Amygdala (tissue), 56 donors: ENCODE data around the gene ZBED4.

ENCODE experiments used
- DNase-seq, 56 donors: peaks; one replicate each; lab custom pipeline; 2025; lab: John Stamatoyannopoulos, UW

The ZBED4 gene

DNA sequence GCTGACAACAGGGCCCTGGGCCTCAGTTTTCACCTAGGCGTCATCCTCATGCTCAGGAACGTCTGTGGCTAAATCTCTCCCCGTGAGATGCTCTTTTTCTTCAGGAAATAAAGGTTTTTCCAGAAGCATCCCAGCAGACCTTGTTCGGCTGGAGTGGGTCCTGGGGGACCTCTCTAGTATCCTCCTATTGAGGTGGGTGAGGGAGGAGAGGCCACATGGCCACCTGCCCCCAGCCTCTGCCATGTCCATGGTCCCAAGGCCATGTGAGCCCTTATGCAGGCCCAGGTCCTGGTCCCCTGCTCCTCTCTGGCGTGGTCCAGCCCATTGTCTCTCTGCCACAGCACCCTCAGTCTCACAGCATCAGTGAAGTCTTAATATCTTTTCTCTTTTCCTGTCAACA lies 42.6 kb downstream of the ZBED4 start:
- no peak for DNase-seq

DNA sequence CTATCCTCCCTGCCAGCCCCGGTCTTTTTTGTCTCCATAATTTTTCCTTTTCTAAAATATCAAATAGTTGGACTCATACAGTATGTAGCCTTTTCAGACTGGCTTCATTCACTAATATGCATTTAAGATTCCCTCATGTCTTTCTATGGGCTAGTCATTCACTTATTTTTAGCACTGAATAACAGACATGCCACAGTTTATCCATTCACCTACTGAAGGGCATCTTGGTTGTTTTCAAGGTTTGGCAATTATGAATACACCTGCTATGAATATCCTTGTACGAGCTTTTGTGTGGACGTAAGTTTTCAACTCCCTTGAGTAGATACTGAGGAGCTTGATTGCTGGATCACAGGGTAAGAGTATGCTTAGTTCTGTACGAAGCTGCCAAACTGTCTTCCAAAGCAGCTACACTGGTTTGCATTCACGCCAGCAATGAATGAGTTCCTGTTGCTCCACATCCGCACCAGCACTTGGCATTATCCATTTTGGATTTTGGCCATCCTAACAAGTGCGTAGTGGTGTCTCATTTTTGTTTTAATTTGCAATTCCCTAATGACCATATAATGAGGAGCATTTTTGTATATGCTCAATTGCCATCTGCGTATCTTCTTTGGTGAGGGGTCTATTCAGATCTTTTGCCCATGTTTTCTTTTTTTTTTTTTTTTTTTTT lies 43.5 kb downstream of the ZBED4 start:
- no peak for DNase-seq

DNA sequence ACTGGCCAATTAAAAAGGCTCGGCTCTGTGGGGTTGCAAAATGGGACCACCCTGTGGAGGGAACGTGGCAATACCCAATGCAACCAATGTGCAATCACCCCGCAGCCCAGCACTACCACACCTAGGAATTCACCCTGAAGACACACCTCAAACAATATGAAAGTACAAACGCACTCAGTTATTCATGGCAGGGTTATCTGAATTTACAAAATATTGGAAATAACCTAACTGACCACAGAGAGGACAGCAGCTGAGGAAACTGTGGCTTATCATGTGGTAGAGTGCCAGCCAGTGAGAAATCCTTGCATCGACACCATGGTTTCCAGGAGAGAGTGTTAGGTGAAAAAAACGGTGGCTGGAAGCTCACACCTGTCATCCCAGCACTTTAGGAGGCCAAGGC lies 45.9 kb downstream of the ZBED4 start:
- no peak for DNase-seq

DNA sequence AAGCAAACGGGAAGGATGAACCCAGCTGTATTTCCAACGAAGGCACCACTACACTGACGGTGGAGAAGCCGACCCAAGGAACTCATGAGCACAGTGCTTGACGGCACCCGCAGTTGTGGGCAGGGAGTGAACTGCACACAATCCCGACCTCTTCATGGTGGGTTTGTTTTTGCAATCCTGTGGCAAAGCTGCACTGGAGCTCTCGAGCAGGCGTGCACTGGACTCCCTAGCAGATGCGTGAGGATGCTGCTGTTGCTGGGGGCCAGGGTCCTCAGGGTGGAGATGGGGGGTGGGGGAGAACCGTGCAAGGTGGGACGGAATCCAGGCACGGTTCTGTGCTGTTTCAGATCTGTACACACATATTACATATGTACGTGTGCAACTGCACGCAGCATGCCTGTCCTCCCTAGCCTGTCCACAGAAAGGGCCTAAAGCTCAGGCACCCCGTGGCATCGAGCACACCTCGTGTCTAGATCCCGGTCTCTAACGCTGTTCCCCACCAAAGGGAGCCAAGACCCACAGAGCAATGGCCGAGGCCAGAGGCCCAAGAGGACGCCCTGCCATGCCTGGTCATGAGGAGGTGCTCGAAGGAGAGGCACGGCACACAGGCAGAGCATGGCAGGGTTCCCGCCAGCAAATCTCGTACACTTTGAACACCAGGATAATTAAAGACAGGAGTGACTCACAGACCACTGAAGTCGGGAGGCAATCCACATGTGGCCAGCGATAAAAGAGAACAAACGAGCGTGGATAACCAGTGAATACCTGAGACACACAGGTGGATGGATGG lies 47.0 kb downstream of the ZBED4 start:
- DNase-seq: no peak

DNA sequence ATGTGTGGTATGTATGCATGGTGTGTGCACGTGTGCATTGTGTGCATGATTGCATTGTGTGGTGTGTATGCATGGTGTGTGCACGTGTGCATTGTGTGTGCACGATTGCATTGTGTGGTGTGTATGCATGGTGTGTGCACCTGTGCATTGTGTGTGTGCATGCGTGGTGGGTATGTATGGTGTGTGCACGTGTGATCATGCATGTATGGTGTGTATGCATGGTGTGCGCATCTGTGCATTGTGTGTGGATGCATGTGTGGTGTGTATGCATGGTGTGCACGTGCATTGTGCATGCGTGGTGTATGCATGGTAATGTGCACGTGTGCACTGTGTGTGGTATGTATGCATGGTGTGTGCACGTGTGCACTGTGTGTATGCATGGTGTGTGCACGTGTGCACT lies 47.8 kb downstream of the ZBED4 start:
- no peak for DNase-seq

DNA sequence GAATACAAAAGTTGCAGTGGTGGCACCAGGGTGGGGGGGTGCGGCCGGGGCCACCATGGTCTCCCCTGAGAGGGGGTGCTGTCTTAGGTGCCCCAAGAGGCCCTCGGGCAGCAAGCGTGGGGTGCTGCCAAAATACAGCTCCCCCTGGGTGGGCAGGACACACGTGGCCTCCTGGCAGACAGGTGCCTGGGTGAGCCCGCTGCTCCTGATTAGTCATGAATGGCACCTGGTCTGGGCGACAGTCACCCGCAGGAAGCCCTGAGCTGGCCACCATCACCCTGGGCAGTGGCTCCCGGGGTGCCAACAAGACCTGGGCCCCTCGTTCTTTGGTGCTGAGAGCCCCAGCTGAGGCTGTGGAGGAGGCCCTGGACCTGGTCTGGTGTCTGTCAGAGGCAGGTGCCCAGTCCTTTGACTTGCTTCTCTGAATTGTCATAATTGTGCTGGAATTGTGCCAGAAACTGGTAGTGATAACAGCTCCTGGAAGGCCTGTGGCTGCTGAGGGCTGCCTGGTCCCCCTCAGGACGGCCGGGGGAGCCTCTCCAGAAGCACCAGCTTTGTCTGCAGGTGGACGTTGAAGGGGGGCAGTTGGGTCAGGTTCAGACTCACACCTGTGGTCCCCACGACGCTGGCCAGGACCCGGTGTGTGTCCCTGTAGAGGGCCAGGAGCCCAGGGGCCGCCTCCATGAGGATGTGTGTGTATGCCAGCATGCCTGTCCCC lies 49.8 kb downstream of the ZBED4 start:
- DNase-seq: no peak

DNA sequence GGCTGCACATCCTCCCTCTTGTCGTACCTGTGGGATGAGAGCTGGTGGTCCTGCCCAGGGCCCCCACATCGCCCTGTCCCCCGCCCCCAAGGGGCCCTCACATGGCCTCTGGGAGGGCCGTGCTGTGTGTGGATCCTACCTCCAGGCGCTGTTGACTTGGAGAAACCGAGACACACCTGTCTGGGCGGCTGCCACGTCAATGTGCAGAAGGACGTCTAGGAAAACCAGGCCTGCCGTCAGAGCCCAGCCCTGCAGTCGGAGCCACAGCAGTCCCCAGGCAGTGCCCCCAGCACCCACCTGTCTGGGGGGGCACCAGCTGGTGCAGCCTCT lies 50.4 kb downstream of the ZBED4 start:
- DNase-seq: no peak

DNA sequence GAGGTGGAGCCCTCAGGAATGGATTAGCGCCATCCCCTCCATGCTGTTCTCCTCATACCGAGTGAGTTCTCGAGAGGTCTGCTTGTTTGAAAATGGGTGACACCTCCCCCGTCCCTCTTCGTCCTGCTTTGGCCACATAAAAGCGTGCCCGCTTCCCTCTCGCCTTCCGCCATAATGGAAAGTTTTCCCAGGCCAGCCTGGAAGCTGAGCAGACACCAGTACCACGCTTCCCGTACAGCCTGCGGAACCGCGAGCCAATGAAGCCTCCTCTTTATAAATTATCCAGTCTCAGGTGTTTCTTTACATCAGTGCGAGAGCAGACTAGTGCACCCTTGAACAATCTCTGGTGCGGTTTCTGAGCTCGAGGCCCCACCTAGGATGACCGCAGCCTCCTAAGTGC lies 51.8 kb downstream of the ZBED4 start:
- no peak for DNase-seq

DNA sequence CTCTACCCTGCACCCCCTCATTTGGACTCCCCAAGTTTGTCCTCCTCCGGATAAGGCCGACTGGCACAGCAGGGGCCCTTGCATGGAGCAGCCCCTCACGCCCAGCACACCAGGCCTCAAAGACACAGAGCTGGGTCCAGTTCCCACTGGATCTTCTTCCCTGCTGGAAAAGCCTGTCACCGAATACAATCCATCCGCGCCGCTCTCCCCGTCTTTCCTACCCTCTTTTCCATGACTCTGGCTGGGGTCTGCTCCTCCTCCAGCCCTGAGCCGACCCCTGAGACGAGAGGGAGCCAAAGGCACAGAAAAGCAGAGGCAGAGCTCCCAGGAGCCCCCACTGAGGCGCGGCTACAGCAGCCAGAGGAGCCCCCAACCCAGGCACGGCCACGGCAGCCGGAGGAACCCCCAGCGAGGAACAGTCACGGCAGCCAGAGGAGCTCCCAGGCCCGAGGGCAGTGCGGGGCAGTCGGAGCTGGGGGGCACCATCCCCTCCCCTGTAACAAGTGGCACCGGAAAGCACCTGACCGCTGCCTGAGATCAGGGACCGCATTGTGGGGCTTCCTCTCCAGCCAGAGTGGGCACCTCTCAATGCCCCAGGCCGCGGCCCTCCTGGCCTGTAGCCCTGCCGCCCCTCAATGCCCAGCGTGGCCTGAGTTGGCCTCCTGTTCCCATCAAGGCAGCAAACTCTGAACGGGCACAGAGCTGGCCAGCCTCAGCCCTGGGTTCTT lies 52.6 kb downstream of the ZBED4 start:
- DNase-seq: no peak

DNA sequence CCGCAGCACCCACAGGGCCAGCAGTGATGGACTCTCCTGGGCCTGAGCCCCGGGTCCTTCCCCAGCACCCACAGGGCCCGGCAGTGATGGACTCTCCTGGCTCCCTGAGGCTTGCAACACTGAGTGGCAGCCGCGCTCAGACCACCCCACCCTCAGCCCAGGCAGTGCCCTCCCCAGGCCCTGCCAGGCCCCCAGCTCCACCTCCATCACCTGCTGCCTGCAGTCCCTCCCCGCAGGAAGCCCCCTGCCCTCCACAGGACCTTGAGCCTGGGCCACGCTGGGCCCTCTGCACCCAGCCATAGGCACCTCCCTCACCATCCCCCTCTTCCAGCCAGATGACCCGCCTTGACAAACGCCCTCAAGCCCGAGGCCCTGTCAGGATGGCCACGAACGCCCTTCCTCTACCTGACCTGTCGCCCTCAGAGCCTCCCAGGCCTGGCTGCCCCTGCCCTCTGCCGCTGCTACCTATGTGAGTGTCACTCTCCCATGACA lies 53.2 kb downstream of the ZBED4 start:
- DNase-seq: no peak

DNA sequence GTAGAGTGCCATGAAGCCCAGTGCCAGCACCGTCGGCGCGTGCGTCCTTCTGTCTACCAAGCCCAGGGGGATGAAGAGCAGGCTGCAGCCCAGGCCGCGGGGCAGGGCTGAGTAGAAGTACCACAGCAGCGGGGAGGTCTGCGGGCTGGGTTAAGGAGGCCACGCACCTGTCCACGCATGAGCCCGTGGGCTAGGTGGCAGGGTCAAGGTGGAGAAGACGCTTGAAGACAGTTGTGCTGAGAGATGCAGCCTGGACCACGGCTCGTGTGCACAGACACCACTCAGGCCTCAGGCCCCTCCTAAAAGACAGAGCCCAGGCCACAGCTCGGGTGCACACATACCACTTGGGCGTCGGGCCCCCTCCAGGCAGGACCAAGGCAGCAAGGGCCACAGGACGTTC lies 54.2 kb downstream of the ZBED4 start:
- DNase-seq: no peak

DNA sequence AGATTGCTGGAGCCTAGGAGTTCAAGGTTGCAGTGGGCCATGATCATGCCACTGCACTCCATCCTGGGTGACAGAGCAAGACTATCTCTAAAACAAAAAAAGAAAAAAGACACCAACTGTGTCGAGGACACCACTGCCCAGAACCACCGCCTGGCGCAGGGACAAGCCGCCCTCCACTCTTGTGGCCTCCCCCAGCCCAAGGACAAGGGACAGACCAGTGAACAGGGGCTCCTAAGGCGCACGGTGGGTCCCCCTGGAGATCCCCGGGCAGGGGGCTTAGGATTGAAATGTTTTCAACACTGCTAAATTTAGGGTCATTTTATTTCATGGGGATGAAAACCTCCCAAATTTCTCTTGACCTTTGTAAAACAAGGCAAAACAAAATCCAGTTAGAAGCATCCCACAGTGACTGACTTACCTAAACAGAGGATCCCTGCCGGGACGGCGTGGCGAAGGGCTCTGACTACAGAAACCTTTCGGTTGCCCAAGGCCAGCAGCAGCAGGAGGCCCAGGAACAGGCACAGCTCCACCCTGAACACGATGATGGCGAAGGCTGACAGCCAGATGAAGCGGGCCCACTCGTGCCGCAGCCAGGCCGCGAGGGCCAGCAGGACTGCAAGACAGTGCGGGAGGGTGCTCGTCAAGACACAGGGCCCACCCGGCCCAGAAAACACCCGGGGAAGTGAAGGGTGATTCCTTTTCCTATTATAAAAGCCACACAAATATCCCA lies 56.0 kb downstream of the ZBED4 start:
- no peak for DNase-seq

DNA sequence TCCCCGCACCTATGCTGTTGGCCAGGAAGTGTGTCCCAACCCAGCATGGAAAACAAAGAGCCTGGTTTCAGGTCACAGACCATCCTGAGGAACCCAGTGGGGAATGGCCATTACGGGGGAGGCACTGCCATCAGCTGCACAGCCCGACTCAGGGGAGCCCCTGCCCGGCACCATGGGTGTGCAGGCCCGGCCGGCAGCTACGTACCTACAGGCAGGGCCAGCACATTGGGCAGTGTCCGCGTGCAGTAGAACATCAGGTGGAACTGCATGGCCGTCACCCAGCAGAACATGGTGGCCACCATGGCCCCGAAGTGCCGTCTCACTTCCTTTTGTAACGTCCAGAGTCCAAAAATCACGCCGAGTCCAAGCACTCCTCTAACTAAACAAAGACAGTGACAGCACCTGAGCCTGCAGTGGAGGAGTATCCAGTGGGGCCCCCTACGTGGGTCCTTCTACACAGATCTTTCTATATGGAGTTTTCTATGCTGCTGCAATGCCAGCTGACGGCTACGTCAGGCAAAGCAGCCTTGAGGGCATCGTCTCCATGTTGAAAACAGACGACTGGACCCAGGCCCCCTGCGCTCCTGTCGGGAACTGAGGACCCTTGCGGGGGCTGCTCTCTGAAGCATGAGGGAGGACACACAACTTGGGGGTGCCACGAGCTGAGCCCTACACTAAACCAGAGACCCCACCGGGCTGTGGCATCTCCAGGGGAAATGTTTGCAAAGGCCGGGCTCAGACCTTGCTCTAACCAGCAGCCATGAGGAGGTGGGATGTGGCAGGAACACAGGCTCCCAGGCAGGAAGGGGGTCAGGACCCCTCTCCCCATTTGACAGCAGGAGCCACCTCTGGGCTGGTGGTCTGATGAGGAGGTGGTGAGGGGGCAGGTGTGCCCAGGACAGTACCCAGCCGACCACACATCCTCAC lies 56.8 kb downstream of the ZBED4 start:
- DNase-seq: no peak

DNA sequence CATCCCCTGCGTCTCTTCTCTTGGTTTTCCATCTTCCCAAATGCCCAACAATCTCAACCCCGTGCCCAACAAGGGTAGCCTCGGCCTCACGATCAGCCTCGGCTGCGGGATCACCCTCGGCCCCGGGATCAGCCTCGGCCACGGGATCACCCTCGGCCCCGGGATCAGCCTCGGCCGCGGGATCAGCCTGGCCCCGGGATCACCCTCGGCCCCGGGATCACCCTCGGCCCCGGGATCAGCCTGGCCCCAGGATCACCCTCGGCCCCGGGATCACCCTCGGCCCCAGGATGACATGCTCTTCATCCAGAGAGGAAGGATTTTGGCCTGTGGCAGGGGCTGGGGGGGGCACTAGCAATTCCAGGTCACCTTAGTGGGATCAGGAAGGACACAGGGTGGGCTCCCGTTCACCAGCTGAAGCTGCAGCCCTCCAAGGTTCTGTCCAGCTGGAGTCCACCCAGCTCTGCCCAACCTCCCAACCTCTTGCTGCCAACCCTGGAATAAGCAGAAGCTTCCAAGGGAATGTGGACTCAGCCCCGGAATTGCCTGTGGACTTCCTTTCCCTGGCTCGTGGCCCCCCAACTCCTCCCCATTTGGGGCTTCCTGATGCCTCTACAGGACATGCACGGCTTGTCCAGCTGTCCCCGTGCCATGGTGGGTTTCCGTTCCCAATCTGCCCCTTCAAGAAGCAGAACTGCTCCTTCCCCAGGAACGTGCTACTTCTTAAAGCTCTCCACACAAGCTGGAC lies 58.4 kb downstream of the ZBED4 start:
- DNase-seq: no peak

DNA sequence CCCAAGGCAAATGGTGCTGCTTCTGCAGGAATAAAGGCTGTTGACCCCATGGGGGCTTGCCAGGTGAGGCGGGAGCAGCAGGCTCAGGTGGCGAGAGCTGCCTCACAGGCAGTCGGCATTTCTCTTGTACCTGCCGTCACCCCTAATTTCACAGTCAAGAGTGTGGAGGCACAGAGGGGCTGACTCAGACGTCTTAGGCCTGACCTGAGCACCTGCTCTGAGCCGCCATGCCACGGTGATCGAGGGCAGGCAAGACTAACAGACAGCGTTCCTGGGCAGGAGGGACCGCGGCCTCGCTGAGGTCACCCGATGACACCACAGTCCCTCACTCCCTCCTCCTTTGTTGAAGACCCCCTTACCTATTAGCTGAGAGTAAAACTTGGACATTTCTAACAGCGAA lies 59.4 kb downstream of the ZBED4 start:
- DNase-seq: no peak

DNA sequence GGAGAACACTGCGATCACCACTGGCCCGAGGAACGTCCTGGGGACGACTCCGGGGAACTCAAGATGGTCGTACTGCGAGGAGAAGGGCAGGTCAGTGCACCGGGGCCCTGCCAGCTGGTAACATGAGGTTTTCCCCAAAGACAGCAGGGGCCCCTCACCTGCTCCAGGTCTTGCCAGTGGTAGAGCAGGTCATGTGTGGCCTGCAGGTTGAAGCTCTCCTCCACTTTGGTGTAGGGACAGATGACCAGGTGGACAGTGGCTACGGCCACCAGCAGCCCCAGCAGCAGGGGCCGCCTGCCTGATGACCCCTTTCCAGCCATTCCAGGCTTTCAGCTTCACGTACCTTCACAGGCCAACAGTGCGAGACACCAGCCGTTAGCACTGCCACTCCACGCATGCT lies 59.8 kb downstream of the ZBED4 start:
- no peak for DNase-seq

DNA sequence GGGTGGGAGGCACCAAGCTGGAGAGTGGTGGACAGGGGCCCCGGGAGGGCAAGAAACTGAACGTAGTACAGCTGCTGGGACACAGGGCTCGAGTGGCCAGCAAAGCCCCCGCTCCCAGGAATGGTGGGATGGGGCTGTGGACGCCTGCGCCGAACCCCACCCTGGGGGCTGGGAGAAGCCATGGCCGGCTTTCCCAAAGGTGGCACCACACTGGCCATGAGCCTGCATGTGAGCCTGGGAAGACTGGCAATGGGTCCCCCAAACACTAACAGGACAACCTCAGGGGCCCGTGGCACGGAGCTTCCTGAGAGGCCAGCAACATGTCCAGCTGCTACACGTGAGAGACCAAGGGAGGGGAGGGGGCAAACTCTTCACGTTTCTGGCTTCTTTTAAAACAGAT lies 60.6 kb downstream of the ZBED4 start:
- DNase-seq: no peak

DNA sequence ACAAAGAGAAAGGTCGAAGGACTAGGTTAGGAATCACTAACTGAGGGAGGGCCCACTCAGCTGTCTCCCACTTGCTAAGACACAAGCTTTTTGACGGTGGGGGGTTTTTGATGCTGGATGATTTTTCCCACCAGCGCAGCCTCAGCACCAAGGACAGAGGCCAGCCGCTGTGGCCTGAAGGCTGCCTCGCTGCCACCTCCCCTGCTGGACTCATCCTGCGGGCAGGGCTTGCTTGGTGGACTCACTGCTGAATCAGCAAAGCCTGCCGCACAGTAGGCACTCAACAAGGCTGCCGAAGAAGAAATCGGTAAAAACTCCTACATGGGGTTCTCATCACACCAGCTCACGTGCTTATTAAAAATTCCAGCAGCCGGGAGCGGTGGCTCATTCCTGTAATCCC lies 62.0 kb downstream of the ZBED4 start:
- DNase-seq: no peak

DNA sequence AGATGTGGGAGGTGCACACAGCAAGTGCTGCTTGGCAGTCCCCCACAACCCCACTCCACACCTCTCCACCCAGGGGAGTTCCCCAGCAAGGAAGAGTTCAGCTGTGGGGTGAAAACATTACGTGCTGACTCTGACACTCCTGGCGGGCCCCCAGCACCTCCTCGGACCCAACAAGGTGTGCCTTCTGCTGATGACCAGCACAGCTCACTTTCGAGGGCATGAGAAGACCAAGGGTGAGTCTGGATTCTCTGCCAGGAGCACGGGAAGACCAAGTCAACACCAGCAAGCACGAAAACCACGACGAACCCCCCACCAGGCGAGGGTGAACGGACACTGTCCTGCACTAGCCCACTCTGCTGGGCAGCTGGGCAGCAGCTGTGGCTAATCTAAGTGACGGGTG lies 63.2 kb downstream of the ZBED4 start:
- DNase-seq: no peak
